GM19372 (cell line): Measurements from ENCODE around the gene TBC1D22B.
"Not testable (repeated sequence)": the region's sequence is repeated elsewhere in the genome, so short reads cannot be mapped to it uniquely, and the experiment has no call there.

Source experiments
- ATAC-seq: cut with Tn5 transposase; IDR thresholded peaks from one replicate; pipeline ENCODE4 v1.9.1; 2021; ENCODE audit warnings: mild to moderate bottlenecking, low read depth, moderate library complexity; ENCODE audit not compliant: unreplicated experiment

The TBC1D22B gene

DNA sequence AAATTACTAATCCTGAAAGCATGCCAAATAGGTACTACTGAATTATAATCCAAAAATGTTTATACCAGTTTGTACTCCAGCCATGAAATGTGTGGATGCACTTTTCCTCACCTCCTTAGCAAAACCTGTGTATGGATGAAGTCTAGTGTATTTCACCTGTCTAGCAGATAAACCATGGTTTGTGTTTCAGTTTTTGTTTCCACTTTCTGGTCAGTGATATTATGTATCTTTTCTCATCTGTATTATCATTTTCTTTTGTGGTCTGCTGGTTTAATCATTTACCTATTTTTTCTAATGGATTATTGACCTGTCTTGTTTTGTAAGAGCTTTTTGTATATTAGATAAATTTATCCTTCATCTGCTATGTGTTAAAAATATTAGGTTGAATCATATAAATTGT lies 41.4 kb downstream of the TBC1D22B start:
- no peak for ATAC-seq

DNA sequence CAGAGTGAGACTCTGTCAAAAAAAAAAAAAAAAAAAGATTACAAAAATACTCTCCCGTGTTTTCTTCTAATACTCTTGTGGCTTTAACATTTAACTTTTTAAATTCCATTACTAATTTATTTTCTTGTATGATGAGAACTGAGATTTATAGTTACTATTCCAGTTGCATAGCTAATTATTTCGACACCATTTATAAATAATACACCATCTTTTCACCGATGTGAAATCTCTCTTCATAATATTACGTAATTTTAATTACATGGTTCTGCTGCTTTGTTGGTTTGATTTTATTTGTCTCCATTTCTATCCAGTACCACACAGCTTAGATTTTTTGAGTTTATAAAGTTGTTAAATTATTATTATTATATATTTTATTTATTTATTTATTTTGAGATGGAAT lies 42.4 kb downstream of the TBC1D22B start:
- ATAC-seq, result no peak

DNA sequence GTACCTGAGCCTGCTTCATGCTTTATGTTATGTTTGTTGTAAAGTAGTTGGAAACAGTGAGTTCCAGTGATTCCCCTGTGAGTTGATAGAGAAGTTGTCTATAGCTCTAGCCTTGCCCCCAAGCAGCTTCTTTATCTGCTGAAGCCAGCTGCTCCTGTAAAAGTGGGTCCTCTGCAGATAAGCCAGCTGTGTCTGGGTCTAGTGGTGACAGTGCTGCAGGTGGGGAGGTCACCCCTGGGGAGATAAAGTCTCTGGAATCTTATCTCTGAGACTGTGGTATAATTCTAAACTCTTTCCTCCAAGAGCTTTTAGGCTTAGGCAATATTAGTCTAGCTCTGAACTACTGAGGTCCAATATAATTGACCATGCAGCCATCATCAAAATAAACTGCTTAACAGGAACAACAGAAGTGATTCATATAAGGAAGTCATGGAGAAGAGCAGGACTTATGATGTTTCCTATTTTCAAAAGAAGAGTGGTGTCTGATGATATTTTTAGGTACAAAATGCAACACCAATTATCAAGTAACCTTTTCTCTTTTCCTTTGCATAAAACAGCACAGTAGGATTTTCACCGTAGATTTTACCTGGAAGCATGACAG lies 44.6 kb downstream of the TBC1D22B start:
- ATAC-seq, result no peak

DNA sequence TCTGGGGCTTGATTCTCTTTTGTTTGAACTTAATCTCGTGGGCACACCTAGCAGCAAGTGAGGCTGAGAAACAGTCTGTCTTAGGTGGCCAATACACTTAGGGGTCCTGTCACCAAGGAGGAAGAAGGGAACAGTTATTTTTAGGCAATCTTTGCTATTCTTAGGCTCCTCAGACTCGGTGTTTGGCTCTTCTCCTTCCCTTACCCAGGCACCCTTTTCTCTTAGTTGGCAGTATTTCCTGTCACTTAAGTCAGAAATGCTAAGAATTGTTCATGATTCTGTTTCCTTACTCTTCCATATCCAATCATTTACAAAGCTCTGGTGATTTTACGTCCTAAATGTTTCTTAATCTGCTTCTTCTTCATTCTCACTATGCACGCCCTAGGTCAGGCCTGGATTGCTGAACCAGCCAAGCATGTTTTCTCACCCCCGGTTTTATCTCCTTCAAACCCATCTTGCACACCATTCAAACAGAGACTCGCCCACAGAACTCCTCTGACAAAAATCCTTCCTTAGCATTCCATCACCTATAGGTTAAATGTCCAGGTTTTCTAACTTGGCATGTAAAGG lies 45.6 kb downstream of the TBC1D22B start:
- no peak for ATAC-seq

DNA sequence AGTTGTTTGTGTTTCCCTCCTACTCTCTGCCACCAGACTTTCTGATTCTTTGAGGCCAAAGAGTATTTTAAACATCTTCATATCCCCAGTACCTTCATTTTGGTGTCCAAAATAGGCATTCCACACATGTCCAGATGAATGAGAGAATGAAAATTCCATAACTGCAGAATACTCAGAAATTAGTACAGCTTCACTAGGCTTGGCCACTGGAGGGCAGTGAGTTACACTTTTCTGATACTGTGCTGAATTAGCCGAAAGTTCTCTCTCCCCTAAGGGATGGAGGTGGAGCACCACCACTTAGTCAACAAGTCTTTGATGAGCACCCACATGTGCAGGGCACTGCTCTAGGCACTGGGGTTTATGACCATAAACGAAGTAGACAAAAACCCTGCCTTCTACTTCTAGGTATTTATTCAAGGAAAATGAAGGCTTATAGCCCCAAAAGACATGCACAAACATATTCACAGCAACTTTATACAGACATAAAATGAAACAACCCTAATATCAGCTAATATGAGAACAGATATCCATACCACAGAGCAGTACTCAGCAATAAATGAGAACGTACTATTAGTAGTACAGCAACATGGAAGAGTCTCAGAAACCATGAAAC lies 46.4 kb downstream of the TBC1D22B start:
- no peak for ATAC-seq

DNA sequence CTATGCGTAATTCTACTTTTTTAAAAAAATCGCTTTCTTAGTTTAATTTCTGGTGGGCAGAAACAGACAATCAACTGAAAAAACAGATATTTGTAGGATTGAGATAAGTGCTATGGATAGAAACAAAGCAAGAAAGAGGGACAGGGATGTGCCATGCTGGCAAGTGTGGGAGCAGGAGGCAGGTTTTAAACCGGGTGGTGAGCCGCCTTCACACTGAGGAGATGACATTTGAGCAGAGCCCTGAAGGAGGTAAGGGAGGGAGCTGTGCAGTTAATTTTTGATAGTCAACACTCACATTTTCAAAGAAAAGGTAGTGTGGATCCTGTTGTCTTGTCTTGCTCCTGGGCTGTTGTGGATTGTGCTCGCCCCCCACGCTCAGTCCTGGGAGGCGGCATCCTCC lies 47.2 kb downstream of the TBC1D22B start:
- ATAC-seq, result no peak

DNA sequence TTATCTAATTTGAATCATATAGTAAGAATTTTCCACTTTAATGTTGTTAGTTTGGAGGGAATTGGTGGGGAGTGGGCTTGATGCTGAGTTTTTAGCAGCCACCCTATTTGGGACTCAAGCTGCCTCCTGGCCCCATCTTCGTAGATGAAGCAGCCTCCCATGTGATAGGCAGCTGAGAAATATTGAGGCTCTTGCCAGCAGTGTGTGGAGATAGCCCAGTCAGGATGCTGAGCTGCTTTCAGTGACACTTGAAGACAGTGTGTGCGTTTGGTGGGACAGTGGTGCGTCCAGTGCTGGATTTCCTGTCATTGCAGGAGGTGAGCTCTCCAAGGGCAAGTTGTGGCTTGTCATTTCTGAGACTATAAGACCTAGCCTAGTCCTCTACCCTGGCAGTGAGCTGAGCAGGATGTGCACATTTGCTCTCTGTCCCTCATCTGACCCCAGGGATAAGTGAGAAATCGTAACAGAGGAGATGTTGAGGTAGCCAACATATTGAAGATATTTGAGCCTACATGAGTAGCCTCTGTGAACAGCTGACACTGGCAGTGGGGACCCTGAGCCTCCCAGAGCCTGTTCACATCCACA lies 48.4 kb downstream of the TBC1D22B start:
- ATAC-seq, result no peak

DNA sequence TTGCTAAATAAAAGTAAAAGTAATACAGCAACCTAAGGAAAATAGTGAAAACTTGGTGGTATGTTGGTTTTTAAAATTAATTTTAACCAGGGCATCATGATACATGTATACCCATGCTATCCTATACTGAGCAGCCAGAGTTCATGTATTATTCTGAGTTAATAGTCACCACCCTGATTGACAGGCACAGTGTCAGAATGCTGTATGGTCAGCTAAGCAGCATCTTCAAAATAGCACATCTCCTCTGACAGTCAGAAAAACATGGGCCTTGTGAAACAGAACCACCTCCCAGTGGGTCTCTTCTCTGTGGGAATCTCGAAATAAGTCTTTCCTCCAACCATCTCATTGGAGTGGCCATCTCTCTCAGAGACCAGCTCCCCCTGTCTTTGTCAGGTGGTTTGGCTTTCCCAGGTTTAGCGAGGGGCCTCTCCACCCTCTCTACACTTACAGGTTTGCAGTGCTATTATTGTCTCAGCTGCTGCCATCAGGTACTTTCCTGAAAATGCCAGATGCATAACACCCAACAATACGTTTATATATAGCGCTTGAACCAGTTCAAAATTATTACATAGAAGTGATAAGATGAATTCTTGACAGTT lies 49.2 kb downstream of the TBC1D22B start:
- ATAC-seq, result no peak

DNA sequence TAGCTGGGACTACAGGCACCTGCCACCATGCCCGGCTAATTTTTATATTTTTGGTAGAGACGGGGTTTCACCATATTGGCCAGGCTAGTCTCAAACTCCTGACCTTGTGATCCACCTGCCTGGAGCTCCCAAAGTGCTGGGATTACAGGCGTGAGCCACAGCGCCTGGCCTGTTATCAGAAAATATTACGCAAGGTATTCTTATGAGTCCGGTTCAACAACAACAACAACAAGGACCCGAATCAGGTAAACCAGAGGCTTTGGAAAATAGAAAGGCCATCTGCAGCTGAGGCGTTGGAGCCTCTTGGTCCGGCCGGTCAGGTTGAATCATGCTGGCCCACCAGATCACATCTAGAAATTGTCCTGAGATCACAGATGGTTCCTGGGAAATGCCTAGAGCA lies 49.9 kb downstream of the TBC1D22B start:
- ATAC-seq, result not testable (repeated sequence)

DNA sequence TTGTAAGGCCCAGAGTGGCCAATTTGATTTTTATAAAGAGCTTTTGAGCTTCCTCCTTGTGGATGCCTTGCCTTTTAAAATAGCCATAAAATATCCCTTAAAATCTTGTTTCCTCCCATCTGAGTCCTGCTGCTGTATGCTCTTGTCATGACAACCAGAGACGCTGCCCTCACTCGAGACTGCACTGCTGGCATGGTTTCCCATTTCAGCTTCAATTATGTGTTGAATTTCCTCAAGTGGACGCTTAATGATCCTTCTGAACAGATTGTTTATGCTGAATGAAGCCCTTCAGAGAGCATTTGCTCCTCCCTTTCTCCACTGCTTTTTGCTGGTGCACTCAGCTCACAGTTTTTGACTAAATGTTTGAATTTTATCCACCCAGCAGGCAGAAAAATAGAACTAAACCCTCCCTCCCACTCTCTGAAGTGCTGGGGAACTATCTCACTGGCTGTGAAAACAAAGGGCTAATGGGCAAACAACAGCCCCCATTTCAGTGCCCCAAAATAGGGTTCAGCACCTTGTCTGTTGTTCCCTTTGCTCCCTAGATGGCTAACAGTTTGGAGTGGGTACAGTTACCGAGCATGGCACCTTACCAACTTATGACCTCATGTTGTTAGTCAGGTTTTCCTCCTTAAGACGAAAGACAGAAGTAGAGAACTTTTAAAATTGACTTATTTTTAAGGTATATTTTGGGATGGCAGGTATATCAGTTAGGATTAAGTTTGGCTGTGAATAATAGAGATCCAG lies 50.7 kb downstream of the TBC1D22B start:
- ATAC-seq, result no peak

DNA sequence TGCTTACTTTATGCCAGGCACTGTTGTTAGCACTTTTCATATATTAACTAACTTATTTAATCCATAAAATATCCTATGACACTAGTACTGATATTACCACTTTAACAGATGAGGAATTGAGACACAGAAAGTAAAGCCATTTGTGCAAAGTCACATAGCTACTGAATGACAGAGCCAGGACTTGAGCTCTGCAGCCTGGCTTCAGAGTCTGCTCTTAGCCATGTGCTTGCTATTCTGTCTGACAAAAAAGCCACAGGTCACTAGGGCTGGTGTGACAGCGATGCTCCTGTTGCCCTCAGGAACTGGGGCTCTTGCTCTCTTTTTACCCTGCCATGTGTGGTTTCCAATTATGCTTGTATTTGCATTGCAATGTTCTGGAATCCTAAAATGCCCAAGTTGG lies 51.5 kb downstream of the TBC1D22B start:
- ATAC-seq, result no peak

DNA sequence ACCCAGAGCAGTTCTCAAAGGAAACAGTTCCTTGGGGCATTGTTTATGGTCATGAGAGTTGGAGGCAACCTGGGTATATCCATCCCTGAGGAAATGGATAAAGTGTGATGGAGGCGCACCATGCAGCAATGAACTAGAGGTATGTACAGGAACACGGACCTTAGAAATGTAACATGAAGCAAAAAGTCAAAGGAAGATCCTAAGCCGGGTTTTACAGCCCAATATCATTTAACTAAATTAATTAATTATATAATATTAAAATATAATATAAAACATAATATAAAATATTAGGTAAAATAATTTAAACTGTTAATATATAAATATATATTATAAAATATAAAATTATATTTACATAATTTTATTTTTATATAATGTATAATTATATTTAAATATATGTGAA lies 52.1 kb downstream of the TBC1D22B start:
- ATAC-seq, result no peak

DNA sequence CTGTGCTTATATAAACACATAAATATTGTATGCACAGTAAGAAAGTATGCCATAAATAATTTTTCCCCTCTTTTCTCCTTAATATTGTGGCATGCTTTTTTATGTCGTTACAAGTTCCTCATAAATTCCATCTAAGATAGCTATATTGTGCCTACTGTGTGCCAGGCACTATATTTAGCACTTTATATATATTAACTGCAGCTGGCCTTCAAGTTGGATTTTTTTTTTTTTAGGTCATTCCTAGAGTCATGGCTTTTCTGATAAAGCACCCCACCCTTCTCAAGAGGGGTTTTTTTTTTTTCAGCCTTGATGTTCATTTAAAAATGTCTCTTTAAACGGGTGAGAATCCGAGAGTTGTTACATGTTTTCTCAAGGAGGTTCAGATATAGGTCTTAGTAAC lies 53.4 kb downstream of the TBC1D22B start:
- ATAC-seq, result no peak

DNA sequence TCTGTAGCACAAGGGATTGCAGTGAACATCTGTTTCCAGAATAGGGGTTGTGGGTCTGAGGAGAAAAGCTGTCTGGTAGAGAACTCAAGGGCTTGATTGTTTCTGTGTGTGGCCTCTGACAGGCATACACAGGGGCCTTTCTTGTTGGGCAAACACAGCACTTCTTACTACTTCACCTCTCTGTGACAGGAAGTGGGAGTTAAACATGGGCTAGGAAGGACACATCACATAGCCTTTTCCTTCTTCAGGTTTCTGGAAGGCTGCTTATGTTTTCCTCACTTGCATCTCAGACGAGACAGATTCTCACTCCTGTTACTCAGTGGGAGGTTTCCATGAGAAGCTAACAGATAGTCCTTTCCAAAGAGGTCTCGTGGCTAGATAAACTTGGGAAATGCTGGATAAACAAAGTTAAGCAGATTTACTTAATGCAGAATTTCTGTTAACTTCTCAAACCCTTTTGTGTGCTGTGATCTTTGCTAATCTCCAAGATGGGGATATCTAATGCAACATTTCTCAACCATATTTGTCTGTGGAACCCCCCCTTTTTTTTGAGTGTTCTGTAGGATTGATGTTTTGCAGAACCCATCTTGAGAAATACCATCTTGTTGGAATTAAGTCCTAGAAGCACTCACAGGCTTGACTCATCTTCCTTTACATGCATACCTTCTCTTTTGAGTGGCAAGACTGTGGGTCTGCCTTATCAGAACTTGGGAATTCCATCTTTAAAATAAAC lies 54.3 kb downstream of the TBC1D22B start:
- ATAC-seq, result no peak

DNA sequence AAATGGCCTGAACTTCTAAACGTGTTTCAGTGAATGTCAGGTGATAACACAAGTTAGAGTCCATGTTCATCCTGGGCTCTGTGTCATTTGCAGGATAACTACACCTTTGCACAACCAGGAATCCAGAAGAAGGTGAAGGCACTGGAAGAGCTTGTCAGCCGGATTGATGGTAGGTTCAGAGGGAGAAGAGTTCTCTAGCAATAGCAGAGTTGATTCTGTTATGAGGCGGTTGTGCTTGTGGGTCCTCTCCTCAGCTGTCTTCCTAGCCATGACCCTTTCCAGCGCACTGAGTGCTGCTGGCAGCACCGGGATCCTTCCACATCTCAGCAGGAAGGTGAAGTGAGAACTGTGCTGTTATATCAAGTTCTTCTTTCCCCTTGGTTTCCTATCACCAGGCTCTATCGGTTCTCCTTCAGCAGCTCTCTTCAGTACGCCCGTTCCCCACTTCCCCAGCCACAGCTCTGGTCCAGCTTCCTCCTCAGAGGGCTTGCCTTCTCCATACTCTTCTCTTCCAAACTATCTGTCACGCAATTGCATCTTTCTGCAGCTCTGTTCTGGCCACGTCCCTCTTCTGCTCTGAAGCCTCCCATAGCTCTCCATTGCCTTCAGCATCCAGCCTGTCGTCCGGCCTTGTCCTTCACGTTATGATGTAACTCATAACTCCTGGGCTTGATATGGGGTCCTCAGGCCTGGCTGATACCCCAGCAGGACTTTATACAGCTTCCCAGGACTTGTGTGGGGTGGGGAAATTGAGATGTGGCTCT lies 56.3 kb downstream of the TBC1D22B start:
- ATAC-seq, result no peak

DNA sequence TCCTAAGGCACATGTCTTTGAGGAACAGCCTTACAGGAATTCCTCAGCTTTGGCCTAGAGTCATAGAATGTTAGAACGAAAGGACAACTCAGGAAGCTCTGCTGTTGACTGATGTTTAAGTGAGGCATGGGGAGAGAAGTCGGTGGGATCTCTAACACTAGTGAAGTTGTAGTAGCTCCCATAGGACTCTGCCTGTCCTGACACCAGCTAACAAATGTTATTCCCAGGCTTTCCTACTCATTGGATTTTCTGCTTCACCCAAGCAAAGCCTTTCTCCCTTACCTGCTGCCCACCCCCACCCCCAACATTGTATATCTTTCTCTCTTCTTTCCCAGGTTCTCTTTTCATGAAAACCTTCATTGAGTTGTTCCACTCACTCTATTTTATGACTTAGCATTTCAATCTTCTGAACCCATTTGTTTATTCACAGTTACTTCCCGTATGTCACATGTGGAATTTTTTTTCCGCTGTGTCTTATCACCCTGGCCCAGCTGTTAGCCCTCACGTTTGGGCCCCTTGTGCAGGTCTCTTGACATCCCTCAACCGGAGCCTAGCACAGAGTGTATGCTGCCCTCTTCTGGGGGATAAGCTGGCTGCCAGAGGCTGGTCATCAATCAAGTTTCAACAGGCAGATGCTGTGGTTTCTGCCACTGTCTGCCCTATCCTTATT lies 57.0 kb downstream of the TBC1D22B start:
- no peak for ATAC-seq

DNA sequence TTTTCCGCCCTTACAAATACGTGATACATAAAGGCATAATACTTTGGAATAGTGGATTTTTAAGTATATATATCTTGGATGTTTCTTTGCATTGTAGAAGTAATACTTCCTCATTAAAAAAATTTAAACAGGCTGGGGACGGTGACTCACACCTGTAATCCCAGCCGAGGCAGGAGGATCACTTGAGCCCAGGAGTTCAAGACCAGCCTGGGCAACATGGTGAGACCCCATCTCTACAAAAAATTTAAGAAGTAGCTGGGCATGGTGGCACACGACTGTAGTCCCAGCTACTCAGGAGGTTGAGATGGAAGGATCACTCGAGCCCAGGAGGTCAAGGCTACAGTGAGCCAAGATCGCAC lies 57.6 kb downstream of the TBC1D22B start:
- no peak for ATAC-seq

DNA sequence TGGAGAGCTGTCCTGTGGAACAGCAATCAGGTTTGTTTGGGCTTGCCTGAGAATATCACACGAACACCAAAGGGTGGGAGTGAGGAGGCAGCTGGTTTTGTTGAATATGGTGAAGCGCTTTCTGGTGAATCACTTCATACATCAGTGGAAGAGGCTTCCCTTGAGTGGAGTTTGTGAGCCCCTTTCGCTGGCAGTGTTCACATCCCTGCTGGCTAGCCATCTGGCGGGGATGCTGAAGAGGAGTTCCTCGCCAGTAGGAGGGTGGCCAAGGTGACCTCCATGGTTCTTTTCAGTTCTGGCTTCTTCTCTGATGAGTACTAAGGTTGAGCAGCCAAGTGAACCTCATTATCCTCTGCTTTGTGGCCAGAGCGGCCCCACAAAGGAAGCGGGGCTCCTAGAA lies 58.5 kb downstream of the TBC1D22B start:
- no peak for ATAC-seq
